ENCODE measurements around the gene KREMEN1.

Gene KREMEN1

GRCh38 chr22:29125443-29125778 lies 52.6 kb downstream of the KREMEN1 start:
- no peaks in the 10 kb centered on the region for H3F3A ChIP-seq (ENCODE audit: insufficient read depth, low read length)
- no peaks in the 10 kb centered on the region for H3K36me3 ChIP-seq (replicated peaks; ENCODE audit: insufficient read depth, low read length)
- H3K9ac ChIP-seq (ENCODE audit: low read length): no peak overlapping the region
- no peak for DNase-seq
- H3K4me2 ChIP-seq (ENCODE audit: low read depth, low read length): no peak overlapping the region
- H2AFZ ChIP-seq (ENCODE audit: low read length): no peak overlapping the region
- H3K27me3 ChIP-seq (replicated peaks; ENCODE audit: insufficient read depth, low read length): no peaks in the 10 kb centered on the region
- no peaks in the 10 kb centered on the region for H4K20me1 ChIP-seq (ENCODE audit: insufficient read depth, low read length)
- no peaks in the 10 kb centered on the region for H3K9me2 ChIP-seq (replicated peaks; ENCODE audit: insufficient read depth, low read length)
- H3K27ac ChIP-seq (ENCODE audit: low read length): no peak overlapping the region
- H3K79me2 ChIP-seq (ENCODE audit: low read length): no peaks in the 10 kb centered on the region
- H3K4me1 ChIP-seq (ENCODE audit: low read length): no peaks in the 10 kb centered on the region
- H3K4me3 ChIP-seq (ENCODE audit: low read length): no peak overlapping the region
- no peak for TF ChIP-seq CTCF (IDR thresholded peaks at IDR 0.05; ENCODE audit: low read length)
- no peak for TF ChIP-seq EZH2 (optimal IDR thresholded peaks at IDR 0.05; ENCODE audit: low read depth, low read length)
- no peak for TF ChIP-seq EZH2phosphoT487 (IDR thresholded peaks at IDR 0.05; ENCODE audit: low read length)
- H3K9me3 ChIP-seq (replicated peaks; ENCODE audit: insufficient read depth, low read length): no peaks in the 10 kb centered on the region

GRCh38 chr22:29125844-29126243 lies 53.0 kb downstream of the KREMEN1 start:
- Histone ChIP-seq H3F3A (ENCODE audit: insufficient read depth, low read length) (no peaks in the 10 kb centered on the region), H3K4me3 (ENCODE audit: low read length) (no peak overlapping the region), H3K36me3 (replicated peaks; ENCODE audit: insufficient read depth, low read length) (no peaks in the 10 kb centered on the region), H3K9me2 (replicated peaks; ENCODE audit: insufficient read depth, low read length) (no peaks in the 10 kb centered on the region), H3K4me2 (ENCODE audit: low read depth, low read length) (no peak overlapping the region), H2AFZ (ENCODE audit: low read length) (no peak overlapping the region), H4K20me1 (ENCODE audit: insufficient read depth, low read length) (no peaks in the 10 kb centered on the region), H3K27ac (ENCODE audit: low read length) (no peak overlapping the region), H3K79me2 (ENCODE audit: low read length) (no peaks in the 10 kb centered on the region), H3K4me1 (ENCODE audit: low read length) (no peaks in the 10 kb centered on the region), H3K27me3 (replicated peaks; ENCODE audit: insufficient read depth, low read length) (no peaks in the 10 kb centered on the region), H3K9me3 (replicated peaks; ENCODE audit: insufficient read depth, low read length) (no peaks in the 10 kb centered on the region), H3K9ac (ENCODE audit: low read length) (no peak overlapping the region)
- no peak for TF ChIP-seq EZH2phosphoT487 (IDR thresholded peaks at IDR 0.05; ENCODE audit: low read length)
- no peak for TF ChIP-seq CTCF (IDR thresholded peaks at IDR 0.05; ENCODE audit: low read length)
- no peak for TF ChIP-seq EZH2 (optimal IDR thresholded peaks at IDR 0.05; ENCODE audit: low read depth, low read length)
- DNase-seq: no peak

- Histone ChIP-seq H3K4me1 (ENCODE audit: low read length) (no peaks in the 10 kb centered on the region), H3K4me2 (ENCODE audit: low read depth, low read length) (no peak overlapping the region), H3K9me3 (replicated peaks; ENCODE audit: insufficient read depth, low read length) (no peaks in the 10 kb centered on the region), H2AFZ (ENCODE audit: low read length) (no peak overlapping the region), H3F3A (ENCODE audit: insufficient read depth, low read length) (no peaks in the 10 kb centered on the region), H3K27ac (ENCODE audit: low read length) (no peak overlapping the region), H3K9ac (ENCODE audit: low read length) (no peak overlapping the region), H3K79me2 (ENCODE audit: low read length) (no peaks in the 10 kb centered on the region), H3K27me3 (replicated peaks; ENCODE audit: insufficient read depth, low read length) (no peaks in the 10 kb centered on the region), H3K9me2 (replicated peaks; ENCODE audit: insufficient read depth, low read length) (no peaks in the 10 kb centered on the region), H3K36me3 (replicated peaks; ENCODE audit: insufficient read depth, low read length) (no peaks in the 10 kb centered on the region), H3K4me3 (ENCODE audit: low read length) (no peak overlapping the region), H4K20me1 (ENCODE audit: insufficient read depth, low read length) (no peaks in the 10 kb centered on the region)
- no peak for TF ChIP-seq EZH2phosphoT487 (IDR thresholded peaks at IDR 0.05; ENCODE audit: low read length)
- TF ChIP-seq EZH2 (optimal IDR thresholded peaks at IDR 0.05; ENCODE audit: low read depth, low read length): no peak
- TF ChIP-seq CTCF (IDR thresholded peaks at IDR 0.05; ENCODE audit: low read length): no peak
- DNase-seq: no peak
These were observed 54.0 kb downstream of the KREMEN1 start for GRCh38 chr22:29126670-29127395.

Data from MM.1S (cell line).